NCI-H2107 (cell line): ENCODE measurements around the gene RPL39.
"Not testable (repeated sequence)": the region's sequence is repeated elsewhere in the genome, so short reads cannot be mapped to it uniquely, and the experiment has no call there.

Source experiments
- DNase-seq: peaks from one replicate; lab custom pipeline; 2025; lab: John Stamatoyannopoulos, UW

The RPL39 gene

GRCh38 chrX:119763181-119763580, 28.2 kb downstream of the RPL39 start:
- no peak for DNase-seq

DNA sequence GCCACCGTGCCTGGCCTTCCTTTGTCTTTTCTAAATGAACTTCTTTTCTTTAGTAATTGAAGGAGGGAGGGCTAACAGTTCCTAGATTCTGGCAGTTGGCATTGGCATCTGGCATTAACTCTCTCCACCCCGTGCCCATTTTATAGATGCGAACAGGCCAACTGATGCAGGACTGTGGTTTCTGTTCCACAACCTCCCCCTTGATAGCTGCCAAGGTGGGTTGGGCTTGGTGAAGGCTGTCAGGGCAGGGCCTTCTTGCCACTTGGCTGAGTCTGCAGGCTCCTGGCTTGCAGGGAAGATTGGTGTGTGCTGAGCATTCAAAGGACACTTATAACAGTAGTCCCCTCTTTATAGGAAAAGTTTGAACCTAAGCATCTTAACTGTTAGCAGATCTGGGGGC, 28.7 kb downstream of the RPL39 start:
- no peak for DNase-seq

DNA sequence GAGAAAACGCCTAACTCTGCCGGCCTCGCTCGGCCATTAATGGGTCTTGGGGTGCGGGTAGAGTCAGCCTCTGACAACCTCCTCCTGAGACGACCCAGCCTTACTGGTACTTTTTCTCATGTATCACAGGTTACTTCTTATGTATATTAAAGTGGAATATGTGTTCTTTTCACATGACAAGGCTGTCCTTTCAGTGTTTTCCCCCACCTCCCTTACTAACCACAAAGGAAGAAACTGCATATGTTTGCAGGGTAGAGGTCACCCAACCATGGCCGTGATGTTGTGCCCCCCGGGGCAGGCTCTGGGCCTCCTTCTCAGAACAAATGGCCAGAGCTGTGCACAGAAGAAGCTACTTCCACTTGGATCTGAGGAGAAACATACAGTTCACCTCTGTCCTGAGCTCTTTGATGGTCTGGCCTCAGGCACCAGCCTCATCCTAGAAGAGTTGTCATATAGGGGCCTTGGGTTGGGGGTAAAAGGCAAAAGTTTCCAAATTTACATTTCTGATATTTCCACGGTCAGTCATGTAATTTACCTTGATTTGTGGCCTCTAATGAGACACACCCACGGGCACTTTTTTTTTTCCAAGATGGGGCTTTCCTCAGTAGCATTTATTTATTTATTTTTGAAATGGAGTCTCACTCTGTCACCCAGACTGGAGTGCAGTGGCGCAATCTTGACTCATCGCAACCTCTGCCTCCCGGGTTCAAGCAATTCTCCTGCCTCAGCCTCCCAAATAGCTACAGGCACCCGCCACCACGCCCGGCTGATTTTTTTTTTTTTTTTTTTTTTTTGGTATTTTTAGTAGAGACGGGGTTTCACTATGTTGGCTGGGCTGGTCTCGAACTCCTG, 31.2 kb downstream of the RPL39 start:
- DNase-seq: no peak

GRCh38 chrX:119759248-119759766, 32.1 kb downstream of the RPL39 start:
- no peak for DNase-seq

DNA sequence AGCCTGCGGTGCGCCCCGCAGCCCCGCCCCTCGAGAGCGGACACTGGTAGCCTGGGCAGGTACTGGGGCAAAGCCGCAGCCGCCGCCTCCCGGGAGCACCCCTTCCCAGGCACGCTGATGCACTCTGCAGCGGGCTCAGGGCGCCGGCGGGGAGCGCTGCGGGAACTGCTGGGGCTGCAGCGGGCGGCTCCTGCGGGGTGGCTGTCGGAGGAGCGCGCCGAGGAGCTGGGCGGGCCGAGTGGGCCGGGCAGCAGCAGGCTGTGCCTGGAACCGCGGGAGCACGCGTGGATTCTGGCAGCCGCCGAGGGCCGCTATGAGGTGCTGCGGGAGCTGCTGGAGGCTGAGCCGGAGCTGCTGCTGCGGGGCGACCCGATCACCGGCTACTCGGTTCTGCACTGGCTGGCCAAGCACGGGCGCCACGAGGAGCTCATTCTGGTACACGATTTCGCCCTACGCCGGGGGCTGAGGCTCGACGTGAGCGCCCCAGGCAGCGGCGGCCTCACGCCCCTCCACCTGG, 32.6 kb downstream of the RPL39 start:
- DNase-seq: no peak

GRCh38 chrX:119757979-119758730, 33.3 kb downstream of the RPL39 start, which contains the start of gene SOWAHD:
TSS of gene SOWAHD (plus strand) at chrX:119758588. CDS start at chrX:119758668, 80 bp downstream.
- DNase-seq: no peak

DNA sequence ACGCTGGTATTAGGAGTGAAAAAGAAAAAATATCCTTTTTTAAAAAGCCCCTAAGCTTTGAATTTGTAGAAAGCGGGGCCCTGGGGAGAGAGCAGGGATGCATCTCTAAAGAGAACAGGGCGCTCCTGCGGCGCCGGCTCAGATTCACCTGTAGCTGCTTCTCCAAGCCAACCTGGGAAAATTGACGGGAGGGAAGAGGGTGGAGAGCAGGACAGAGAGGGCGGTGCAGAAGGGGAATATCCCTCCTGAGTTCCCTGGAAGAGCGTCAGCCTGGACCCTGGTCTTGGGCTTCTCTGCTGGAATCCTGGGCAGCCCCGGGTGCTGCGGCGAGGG, 33.8 kb downstream of the RPL39 start:
- DNase-seq: no peak

GRCh38 chrX:119756926-119757635, 34.3 kb downstream of the RPL39 start:
- DNase-seq: no peak

DNA sequence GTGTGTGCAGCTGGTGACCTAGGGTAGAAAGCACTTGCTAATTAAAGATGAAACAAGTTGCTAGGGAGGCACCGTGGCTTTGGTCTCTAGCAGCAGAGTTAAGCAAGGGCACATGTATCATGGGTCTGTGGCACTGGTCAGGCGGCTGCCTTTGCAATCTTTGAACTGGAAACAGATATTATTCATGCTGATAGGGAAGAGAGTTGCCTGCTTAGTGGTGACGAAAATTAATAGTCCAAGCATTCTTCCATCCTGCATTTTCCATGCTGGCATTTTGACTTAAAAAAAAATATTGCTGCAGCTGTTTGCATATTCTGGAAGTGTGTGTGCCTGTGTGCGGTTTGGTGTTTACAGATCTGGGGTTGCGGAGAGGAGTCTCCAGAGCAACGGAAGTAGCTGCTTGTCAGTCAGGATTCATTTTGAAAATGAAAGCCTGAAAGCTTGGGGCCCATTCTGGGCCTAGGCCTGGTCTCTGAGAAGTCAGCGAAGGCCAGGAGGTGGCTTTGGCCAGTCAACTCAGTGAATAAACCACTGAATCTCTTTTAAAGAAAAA, 35.4 kb downstream of the RPL39 start:
- no peak for DNase-seq

- peak; percentile 28 for DNase-seq
Measured at GRCh38 chrX:119753639-119754257, 37.7 kb downstream of the RPL39 start.

DNA sequence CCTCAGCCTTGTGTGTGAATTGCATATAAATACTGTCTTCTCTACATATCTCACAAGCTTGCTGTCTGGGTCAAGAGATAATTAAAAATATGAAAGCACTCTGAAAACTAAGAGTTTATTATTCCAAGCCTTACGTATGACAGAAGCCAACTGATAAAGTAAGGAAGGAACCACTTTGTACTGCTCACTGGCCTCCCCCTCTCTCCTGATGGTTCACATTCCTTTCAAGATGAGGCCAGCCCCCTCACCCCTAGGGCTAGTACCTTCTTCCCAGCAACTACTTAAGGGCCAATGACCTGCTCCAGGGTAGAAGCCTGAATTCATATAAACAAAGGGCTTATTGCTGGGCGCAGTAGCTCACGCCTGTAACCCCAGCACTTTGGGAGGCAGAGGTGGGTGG, 38.4 kb downstream of the RPL39 start:
- DNase-seq: no peak

DNA sequence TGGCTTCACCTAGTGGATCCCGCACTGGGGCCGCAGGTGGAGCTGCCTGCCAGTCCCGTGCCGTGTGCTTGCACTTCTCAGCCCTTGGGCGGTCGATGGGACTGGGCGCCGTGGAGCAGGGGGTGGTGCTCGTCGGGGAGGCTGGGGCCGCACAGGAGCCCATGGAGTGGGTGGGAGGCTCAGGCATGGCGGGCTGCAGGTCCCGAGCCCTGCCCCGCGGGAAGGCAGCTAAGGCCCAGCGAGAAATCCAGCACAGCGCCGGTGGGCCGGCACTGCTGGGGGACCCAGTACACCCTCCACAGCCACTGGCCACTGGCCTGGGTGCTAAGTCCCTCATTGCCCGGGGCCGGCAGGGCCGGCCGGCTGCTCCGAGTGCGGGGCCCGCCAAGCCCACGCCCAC, 40.7 kb downstream of the RPL39 start:
- DNase-seq: not testable (repeated sequence)

DNA sequence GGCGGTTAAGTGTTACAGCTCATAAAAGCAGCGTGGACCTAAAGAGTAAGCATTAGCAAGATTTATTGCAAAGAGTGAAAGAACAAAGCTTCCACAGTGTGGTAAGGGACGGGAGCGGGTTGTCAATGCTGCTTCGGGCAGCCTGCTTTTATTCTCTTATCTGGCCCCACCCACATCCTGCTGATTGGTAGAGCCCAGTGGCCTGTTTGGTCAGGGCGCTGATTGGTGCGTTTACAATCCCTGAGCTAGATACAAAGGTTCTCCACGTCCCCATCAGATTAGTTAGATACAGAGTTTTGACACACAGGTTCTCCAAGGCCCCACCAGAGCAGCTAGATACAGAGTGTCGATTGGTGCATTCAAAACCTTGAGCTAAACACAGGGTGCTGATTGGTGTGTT, 41.3 kb downstream of the RPL39 start:
- not testable (repeated sequence) for DNase-seq

- no peak for DNase-seq
Measured at GRCh38 chrX:119745283-119745848, 46.1 kb downstream of the RPL39 start.

- no peak for DNase-seq
Measured at GRCh38 chrX:119738742-119739141, 52.7 kb downstream of the RPL39 start.
